Activated T-cell treated with anti-CD3 and anti-CD28 coated beads, Interleukin-2, amount 50 U/mL, for 24 hours (primary cell): ENCODE results near the gene GYS1.

Experiments
- DNase-seq: peaks from one replicate; pipeline ENCODE4 v3.0.0-alpha.2; 2020
- H3K27ac Mint-ChIP-seq: 2 replicates; pipeline ENCODE4 v1.8.0; 2020; ENCODE audit warnings: mild to moderate bottlenecking, mixed read lengths
- H3K27me3 Mint-ChIP-seq: 2 replicates; pipeline ENCODE4 v1.8.0; 2020; ENCODE audit warnings: mixed read lengths
- H3K36me3 Mint-ChIP-seq: 2 replicates; pipeline ENCODE4 v1.8.0; 2020; ENCODE audit warnings: low read depth, mixed read lengths
- H3K4me1 Mint-ChIP-seq: 2 replicates; pipeline ENCODE4 v1.8.0; 2020; ENCODE audit warnings: low read depth, mixed read lengths
- H3K4me3 Mint-ChIP-seq: 2 replicates; pipeline ENCODE4 v1.8.0; 2020; ENCODE audit warnings: mild to moderate bottlenecking, moderate library complexity, mixed read lengths
- H3K9me3 Mint-ChIP-seq: 2 replicates; pipeline ENCODE4 v1.8.0; 2020; ENCODE audit warnings: mixed read lengths

The GYS1 gene

GRCh38 chr19:48965806-48966540 lies 27.1 kb downstream of the GYS1 start:
- Mint-ChIP-seq H3K27ac (peak overlapping the region; percentile 97), H3K9me3 (no peaks in the 10 kb centered on the region), H3K36me3 (peaks cover 69% of the 10 kb centered on the region), H3K27me3 (no peaks in the 10 kb centered on the region), H3K4me1 (peaks cover 64% of the 10 kb centered on the region), H3K4me3 (peak overlapping the region; percentile 92)
- peak; percentile 93 for DNase-seq

GRCh38 chr19:48965040-48965805 lies 27.9 kb downstream of the GYS1 start, which contains the start of gene FTL:
TSS of gene FTL (plus strand) at chr19:48965309. CDS start at chr19:48965508, 199 bp downstream.
- peaks cover 62% of the 10 kb centered on the region for H3K4me1 Mint-ChIP-seq
- peak; percentile 94 for DNase-seq

GRCh38 chr19:48964205-48965039 lies 28.7 kb downstream of the GYS1 start:
- peaks cover 64% of the 10 kb centered on the region for H3K36me3 Mint-ChIP-seq
- H3K27me3 Mint-ChIP-seq, result no peaks in the 10 kb centered on the region
- DNase-seq, result no peak
- H3K9me3 Mint-ChIP-seq, result no peaks in the 10 kb centered on the region
- peak overlapping the region; percentile 92 for H3K4me3 Mint-ChIP-seq
- peak overlapping the region; percentile 97 for H3K27ac Mint-ChIP-seq
- H3K4me1 Mint-ChIP-seq, result peaks cover 62% of the 10 kb centered on the region

More at GRCh38 chr19:48965040-48965805, 27.9 kb downstream of the GYS1 start, which contains the start of gene FTL:
- peak within 1 kb of the TSS; percentile 92 for H3K4me3 Mint-ChIP-seq
- peaks cover 70% of the 10 kb centered on the region for H3K36me3 Mint-ChIP-seq
- H3K27ac Mint-ChIP-seq, result peak within 1 kb of the TSS; percentile 97
- no peaks in the 10 kb centered on the region for H3K27me3 Mint-ChIP-seq
- no peaks in the 10 kb centered on the region for H3K9me3 Mint-ChIP-seq

- Mint-ChIP-seq H3K4me3 (peak overlapping the region; percentile 92), H3K27me3 (no peaks in the 10 kb centered on the region), H3K36me3 (peaks cover 61% of the 10 kb centered on the region), H3K4me1 (peaks cover 65% of the 10 kb centered on the region), H3K27ac (peak overlapping the region; percentile 97), H3K9me3 (no peaks in the 10 kb centered on the region)
- peak; percentile 83 for DNase-seq
Measured at GRCh38 chr19:48963371-48964204, 29.5 kb downstream of the GYS1 start.

- H3K27ac Mint-ChIP-seq, result peak overlapping the region; percentile 97
- peak overlapping the region; percentile 52 for H3K4me3 Mint-ChIP-seq
- no peak for DNase-seq
- peaks cover 61% of the 10 kb centered on the region for H3K36me3 Mint-ChIP-seq
- peaks cover 67% of the 10 kb centered on the region for H3K4me1 Mint-ChIP-seq
- H3K9me3 Mint-ChIP-seq, result no peaks in the 10 kb centered on the region
- H3K27me3 Mint-ChIP-seq, result no peaks in the 10 kb centered on the region
Measured at GRCh38 chr19:48962849-48963165, 30.3 kb downstream of the GYS1 start.

GRCh38 chr19:48962029-48962848 lies 30.9 kb downstream of the GYS1 start:
- H3K4me3 Mint-ChIP-seq, result peak overlapping the region; percentile 52
- peaks cover 61% of the 10 kb centered on the region for H3K36me3 Mint-ChIP-seq
- peak overlapping the region; percentile 97 for H3K27ac Mint-ChIP-seq
- peaks cover 67% of the 10 kb centered on the region for H3K4me1 Mint-ChIP-seq
- no peaks in the 10 kb centered on the region for H3K27me3 Mint-ChIP-seq
- H3K9me3 Mint-ChIP-seq, result no peaks in the 10 kb centered on the region
- DNase-seq, result peak; percentile 54

GRCh38 chr19:48961673-48962028 lies 31.5 kb downstream of the GYS1 start:
- no peak for DNase-seq
- Mint-ChIP-seq H3K36me3 (peaks cover 59% of the 10 kb centered on the region), H3K27me3 (no peaks in the 10 kb centered on the region), H3K4me3 (peak overlapping the region; percentile 52), H3K9me3 (no peaks in the 10 kb centered on the region), H3K4me1 (peaks cover 65% of the 10 kb centered on the region), H3K27ac (peak overlapping the region; percentile 97)

- no peaks in the 10 kb centered on the region for H3K9me3 Mint-ChIP-seq
- peak overlapping the region; percentile 54 for H3K27ac Mint-ChIP-seq
- peaks cover 62% of the 10 kb centered on the region for H3K4me1 Mint-ChIP-seq
- H3K27me3 Mint-ChIP-seq, result no peaks in the 10 kb centered on the region
- H3K4me3 Mint-ChIP-seq, result no peak overlapping the region
- no peak for DNase-seq
- H3K36me3 Mint-ChIP-seq, result peaks cover 57% of the 10 kb centered on the region
Measured at GRCh38 chr19:48961051-48961649, 32.0 kb downstream of the GYS1 start.

GRCh38 chr19:48959341-48960239 lies 33.5 kb downstream of the GYS1 start:
- DNase-seq, result no peak
- Mint-ChIP-seq H3K4me3 (no peak overlapping the region), H3K27ac (no peak overlapping the region), H3K27me3 (no peaks in the 10 kb centered on the region), H3K4me1 (peaks cover 62% of the 10 kb centered on the region), H3K9me3 (no peaks in the 10 kb centered on the region), H3K36me3 (peaks cover 55% of the 10 kb centered on the region)

- Mint-ChIP-seq H3K27ac (no peak overlapping the region), H3K9me3 (no peaks in the 10 kb centered on the region), H3K27me3 (no peaks in the 10 kb centered on the region), H3K36me3 (peaks cover 55% of the 10 kb centered on the region), H3K4me3 (no peak overlapping the region), H3K4me1 (peaks cover 52% of the 10 kb centered on the region)
- DNase-seq, result no peak
Measured at GRCh38 chr19:48958006-48958405, 35.1 kb downstream of the GYS1 start.

- Mint-ChIP-seq H3K9me3 (no peaks in the 10 kb centered on the region), H3K27me3 (no peaks in the 10 kb centered on the region), H3K4me3 (peak overlapping the region; percentile 88), H3K36me3 (peaks cover 40% of the 10 kb centered on the region), H3K27ac (peak overlapping the region; percentile 93), H3K4me1 (peaks cover 33% of the 10 kb centered on the region)
- no peak for DNase-seq
Measured at GRCh38 chr19:48955308-48955958, 37.7 kb downstream of the GYS1 start.
